HCT116 (cell line): Measurements from ENCODE around the gene RTTN. TPM values are rescaled to one million over a fixed set of nuclear protein-coding genes. Genes with fewer than 3 reads are reported as not detected.

Experiments
- ATAC-seq: fragments of 200-7000 bp; cut with Tn5 transposase; 2 replicates; pipeline ENCODE4 v1.9.1; 2020; ENCODE audit warnings: mild to moderate bottlenecking, moderate library complexity
- Bru-seq: library from RNA; stranded (reverse); fragments of 400-500 nt; gene quantifications from one replicate; lab custom pipeline; 2021; lab: Mats Ljungman, UMichigan
- BruChase-seq, 2 experiments: library from RNA; stranded (reverse); fragments of 400-500 nt; gene quantifications; one replicate each; lab custom pipeline; 2021; lab: Mats Ljungman, UMichigan
- BruUV-seq: library from RNA; stranded (reverse); fragments of 400-500 nt; replicated peaks from 2 replicates; lab custom pipeline; 2021; lab: Mats Ljungman, UMichigan
- CTCF ChIA-PET: fragments of 300-600 bp; sonication (Branson Sonifier 250); formaldehyde crosslinking; loops from one replicate; lab custom pipeline; 2021; ENCODE audit warnings: antibody characterized with exemption; lab: Charles Lee
- POLR2A ChIA-PET: fragments of 300-600, 350-600 bp; sonication (Branson Sonifier 250); formaldehyde crosslinking; loops from one replicate; lab custom pipeline; 2021; ENCODE audit warnings: antibody characterized with exemption; lab: Charles Lee
- RAD21 ChIA-PET, 2 experiments: fragments of 300-600 bp; sonication (Branson Sonifier 250); formaldehyde crosslinking; loops; one replicate each; lab custom pipeline; 2023; ENCODE audit warnings: low total read pairs in 2 of 2; ENCODE audit not compliant: uncharacterized antibody in 2 of 2, unreplicated experiment in 2 of 2, low non-redundant PET in 1 of 2; lab: Charles Lee
- DNase-seq: peaks from one replicate; pipeline ENCODE4 v3.0.0-alpha.2; 2010; ENCODE audit warnings: low read depth, low spot score
- H2AFZ ChIP-seq: fragments of 200-600 bp; shearing (Covaris generic), sonication (generic); 2 replicates; pipeline ENCODE4 v1.6.1; 2017; ENCODE audit warnings: low read depth, mixed run types, mixed read lengths, antibody characterized with exemption, low read length; ENCODE audit not compliant: poor library complexity, severe bottlenecking
- H3K27ac ChIP-seq: 2 replicates; pipeline ENCODE4 v1.5.1; 2012; ENCODE audit warnings: low read depth, low read length
- H3K27me3 ChIP-seq: fragments of 200-600 bp; sonication (generic); 2 replicates; pipeline ENCODE4 v1.6.1; 2016; ENCODE audit warnings: mixed run types, low read length, mixed read lengths; ENCODE audit not compliant: insufficient read depth
- H3K36me3 ChIP-seq, 2 experiments: fragments of 200-500 bp in 1 of 2; fragments of 200-600 bp in 1 of 2; sonication (Bioruptor generic) in 1 of 2; sonication (generic) in 1 of 2; 2 replicates each; pipeline versions ENCODE4 v1.5.1 to v1.6.1; 2014 to 2016; ENCODE audit warnings: low read length in 2 of 2, inconsistent platforms in 1 of 2, mixed read lengths in 1 of 2, mixed run types in 1 of 2; ENCODE audit not compliant: insufficient read depth in 2 of 2, control insufficient read depth in 1 of 2
- H3K4me1 ChIP-seq, 2 experiments: fragments of 200-600 bp in 1 of 2; sonication (generic) in 1 of 2; 2 replicates each; pipeline versions ENCODE4 v1.5.1 to v1.6.1; 2012 to 2017; ENCODE audit warnings: low read length in 2 of 2, inconsistent platforms in 1 of 2, mild to moderate bottlenecking in 1 of 2, mixed read lengths in 1 of 2, mixed run types in 1 of 2, moderate library complexity in 1 of 2; ENCODE audit not compliant: insufficient read depth in 2 of 2, control insufficient read depth in 1 of 2
- H3K4me2 ChIP-seq: fragments of 200-600 bp; sonication (generic); 2 replicates; pipeline ENCODE4 v1.6.1; 2017; ENCODE audit warnings: mixed run types, low read length, mixed read lengths
- H3K4me3 ChIP-seq, 2 experiments: fragments of 200-600 bp in 1 of 2; sonication (generic) in 1 of 2; replicated peaks in 1 of 2; 2 replicates each; pipeline ENCODE4 v1.5.1; 2011 to 2016; ENCODE audit warnings: low read length in 2 of 2, control low read depth in 1 of 2, low read depth in 1 of 2, mild to moderate bottlenecking in 1 of 2, mixed read lengths in 1 of 2, mixed run types in 1 of 2
- H3K79me2 ChIP-seq: fragments of 200-600 bp; sonication (generic); 2 replicates; pipeline ENCODE4 v1.6.1; 2017; ENCODE audit warnings: mild to moderate bottlenecking, mixed run types, low read length, moderate library complexity, mixed read lengths; ENCODE audit not compliant: insufficient read depth
- H3K9ac ChIP-seq: fragments of 200-600 bp; sonication (generic); 2 replicates; pipeline ENCODE4 v1.6.1; 2016; ENCODE audit warnings: low read length, mixed read lengths
- H3K9me2 ChIP-seq: fragments of 200-600 bp; sonication (generic), shearing (Covaris generic); 2 replicates; pipeline ENCODE4 v1.6.1; 2017; ENCODE audit warnings: mixed run types, mild to moderate bottlenecking, moderate library complexity; ENCODE audit not compliant: insufficient read depth
- H3K9me3 ChIP-seq, 2 experiments: fragments of 200-500 bp in 1 of 2; fragments of 200-600 bp in 1 of 2; sonication (Bioruptor generic) in 1 of 2; sonication (generic) in 1 of 2; 2 replicates each; pipeline ENCODE4 v1.6.1; 2014 to 2017; ENCODE audit warnings: low read length in 2 of 2, mixed read lengths in 2 of 2, inconsistent platforms in 1 of 2, low read depth in 1 of 2, mild to moderate bottlenecking in 1 of 2, mixed run types in 1 of 2, moderate library complexity in 1 of 2; ENCODE audit not compliant: control insufficient read depth in 1 of 2, insufficient read depth in 1 of 2
- H4K20me1 ChIP-seq: fragments of 200-600 bp; sonication (generic), shearing (Covaris generic); 2 replicates; pipeline ENCODE4 v1.6.1; 2017; ENCODE audit warnings: mixed run types, mild to moderate bottlenecking, moderate library complexity; ENCODE audit not compliant: insufficient read depth
- EGR1 ChIP-seq: IDR thresholded peaks from 2 replicates; pipeline ENCODE4 v1.6.1; 2012; ENCODE audit warnings: low read depth
- ELF1 ChIP-seq: IDR thresholded peaks from 2 replicates; pipeline ENCODE4 v1.6.1; 2012; ENCODE audit warnings: low read depth, borderline replicate concordance
- EZH2 ChIP-seq: fragments of 200-600 bp; sonication (generic); IDR thresholded peaks from 2 replicates; pipeline ENCODE4 v1.6.1; 2017; ENCODE audit warnings: antibody characterized with exemption, mixed run types
- EZH2phosphoT487 ChIP-seq: fragments of 200-600 bp; IDR thresholded peaks from 2 replicates; pipeline ENCODE4 v1.6.1; 2018; ENCODE audit warnings: antibody characterized with exemption, borderline replicate concordance
- RAD21 ChIP-seq: IDR thresholded peaks from 2 replicates; pipeline ENCODE4 v1.6.1; 2012; ENCODE audit warnings: low read depth, mild to moderate bottlenecking
- SIN3A ChIP-seq: IDR thresholded peaks from 2 replicates; pipeline ENCODE4 v1.6.1; 2012; ENCODE audit warnings: low read depth
- SP1 ChIP-seq: IDR thresholded peaks from 2 replicates; pipeline ENCODE4 v1.6.1; 2012; ENCODE audit warnings: low read depth
- ZFX ChIP-seq: fragments of 450-650 bp; IDR thresholded peaks from 2 replicates; pipeline ENCODE4 v1.6.1; 2017
- ZNF274 ChIP-seq: fragments of 200-500 bp; sonication (Bioruptor generic); IDR thresholded peaks from 2 replicates; pipeline ENCODE4 v1.6.1; 2014; ENCODE audit warnings: mild to moderate bottlenecking, low read depth, low read length, inconsistent platforms
- intact Hi-C: fragments of 100-400 bp; cut with micrococcal nuclease; formaldehyde crosslinking; loops from 2 replicates; pipeline ENCODE4 v1.10.0; 2022
- long read RNA-seq: library from polyadenylated mRNA; unstranded; transcript quantifications from one replicate; pipeline ENCODE4 v2.0.0, GENCODE V29; 2021; ENCODE audit not compliant: unreplicated experiment
- polyA plus RNA-seq: library from polyadenylated mRNA; unstranded; fragments of >200 nt; gene quantifications from 2 replicates; pipeline ENCODE4 v1.2.1, GENCODE V29; 2012; ENCODE audit warnings: missing spikeins
- total RNA-seq: library from RNA; stranded (reverse); gene quantifications from one replicate; pipeline ENCODE4 v1.2.1, GENCODE V29; 2021; ENCODE audit not compliant: unreplicated experiment
- TF ChIP-seq, protein P1 (sequence below): IDR thresholded peaks from 2 replicates; pipeline ENCODE4 v1.6.1; 2012; ENCODE audit warnings: low read depth
- TF ChIP-seq, protein P2 (sequence below): IDR thresholded peaks from 2 replicates; pipeline ENCODE4 v1.6.1; 2011; ENCODE audit warnings: mild to moderate bottlenecking, low read length, moderate library complexity; ENCODE audit not compliant: insufficient replicate concordance; ENCODE audit errors: extremely low read depth
- TF ChIP-seq, protein P3 (sequence below): IDR thresholded peaks from 2 replicates; pipeline ENCODE4 v1.6.1; 2012

Gene RTTN, protein sequence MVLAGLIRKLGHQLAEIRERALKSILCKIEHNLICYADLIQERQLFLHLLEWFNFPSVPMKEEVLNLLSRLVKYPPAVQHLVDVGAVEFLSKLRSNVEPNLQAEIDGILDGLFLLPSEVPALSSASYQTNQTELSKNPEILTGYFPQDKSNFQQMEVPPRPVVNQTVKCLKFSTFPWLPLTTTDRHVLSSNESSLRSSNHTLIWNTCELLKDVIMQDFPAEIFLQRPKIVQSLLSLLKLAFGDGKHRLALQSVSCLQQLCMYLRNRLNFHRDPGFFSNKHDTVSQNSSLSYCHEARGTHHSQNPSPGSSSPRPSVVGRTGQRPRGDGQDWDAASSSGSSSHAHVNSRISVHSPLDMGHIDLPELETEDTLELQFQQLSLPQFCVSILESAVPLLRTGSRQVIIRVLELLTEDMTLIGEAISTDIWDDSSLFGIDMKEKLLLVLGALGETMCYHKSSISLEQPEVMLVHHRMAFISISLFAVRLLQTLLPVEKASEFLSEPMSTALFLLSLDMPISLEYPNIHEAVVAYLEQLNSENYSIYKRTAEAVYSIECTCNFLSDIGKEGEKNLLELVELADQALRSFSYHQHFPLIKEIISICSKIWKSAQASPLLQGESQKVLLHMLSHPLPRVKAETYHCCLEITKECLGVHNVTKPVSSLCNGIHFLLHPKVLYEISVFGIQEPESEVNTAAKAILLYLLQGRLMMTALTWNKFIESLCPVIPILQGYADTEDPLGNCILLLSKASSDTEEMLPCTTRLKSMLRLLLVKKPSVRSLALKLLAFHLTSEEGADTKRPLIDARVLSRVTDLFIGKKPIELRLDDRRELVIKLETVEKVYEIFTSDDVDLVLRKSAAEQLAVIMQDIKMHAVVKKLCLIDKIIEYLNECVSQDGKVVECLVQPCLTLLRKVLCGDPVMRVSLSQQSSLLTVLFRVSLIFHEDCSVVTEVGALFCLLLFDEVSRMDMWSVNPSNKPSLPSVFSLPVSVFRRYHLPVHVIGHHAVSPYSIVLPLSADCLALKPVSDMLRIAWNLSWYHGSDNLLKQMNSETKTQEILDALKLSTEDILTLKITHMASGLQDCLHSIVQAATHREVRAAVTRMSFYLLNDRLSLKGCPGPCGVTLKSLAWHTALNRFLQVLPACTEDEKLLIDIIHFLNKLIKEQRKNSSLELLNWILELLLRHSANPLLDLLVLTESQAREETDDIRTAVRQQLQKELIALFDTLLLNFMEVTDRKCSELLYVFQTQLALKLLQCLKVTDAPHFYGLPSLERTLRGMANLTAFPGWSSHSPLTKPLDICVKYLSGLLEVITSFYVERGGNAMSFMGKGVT (N-terminal part only)
- total RNA-seq (41.2 TPM), Bru-seq, nascent RNA (percentile 83 among the genes with signal in this experiment), BruChase-seq, experiment 1, labeled RNA remaining after a 6-hour chase (percentile 70 among the genes with signal in this experiment), BruChase-seq, experiment 2, labeled RNA remaining after a 2-hour chase (percentile 80 among the genes with signal in this experiment)
- 10.7 and 14.0 TPM in 2 replicates for polyA plus RNA-seq
- long read RNA-seq, partial matches to known transcripts, result 6 of 10 reads
- long read RNA-seq, other reads (novel, unspliced or antisense), result 3 of 10 reads

DNA sequence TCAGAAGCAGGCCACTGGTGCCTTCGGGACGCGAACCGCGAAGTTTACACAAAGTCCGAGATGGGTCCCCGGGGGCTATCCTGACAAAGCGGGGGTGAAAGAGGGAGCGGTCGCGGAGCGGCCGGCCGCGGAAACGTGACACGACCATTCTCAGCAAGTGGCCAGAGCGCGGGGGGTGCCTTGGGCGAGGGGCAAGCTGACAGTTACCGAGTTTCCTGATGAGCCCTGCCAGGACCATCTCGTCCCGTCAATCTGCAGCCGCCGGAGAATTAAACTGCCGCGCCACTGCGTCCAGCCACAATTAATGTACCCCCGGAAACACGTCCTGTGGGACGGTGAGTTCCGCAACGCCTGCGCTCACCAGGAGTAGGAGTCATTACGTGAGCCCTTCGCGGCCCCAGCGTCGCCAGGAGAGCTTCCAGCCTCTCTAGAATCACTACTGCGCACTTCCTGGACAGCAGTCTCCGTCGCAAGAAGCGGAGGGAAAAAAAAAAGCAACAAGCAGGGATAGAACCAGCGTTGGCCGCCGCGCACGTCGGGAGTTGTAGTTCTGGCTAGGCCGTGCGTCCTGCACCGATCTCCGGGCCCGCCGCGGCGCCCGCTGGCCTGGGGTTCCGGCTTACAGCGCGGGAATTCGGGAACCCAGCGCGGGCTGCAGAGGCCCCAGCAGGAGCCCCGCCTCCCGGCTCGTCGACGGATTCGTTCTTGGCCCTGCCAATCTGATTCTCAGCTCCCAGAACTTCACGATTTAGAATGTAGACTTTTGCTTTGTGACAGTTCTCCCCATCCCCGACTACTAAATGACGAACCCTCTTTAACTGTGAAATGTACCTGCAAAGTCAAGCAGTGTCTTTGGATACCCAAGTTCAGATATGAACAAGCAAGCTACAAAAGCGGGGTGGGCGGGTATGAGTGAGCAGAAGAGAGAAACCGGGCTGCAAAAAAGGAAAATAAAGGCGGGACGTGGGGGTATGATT lies at the start of gene RTTN:
Gene RTTN (minus strand): TSS at position 267 of the 977 bp plus-strand sequence. CDS start 29 bp downstream, at position 238.
- peak within 1 kb of the TSS; percentile 98 for H2AFZ ChIP-seq
- H3K4me3 ChIP-seq, result peak within 1 kb of the TSS; percentile 91 to 97
- peaks cover 7 to 23% of the 10 kb centered on the region in 2 experiments; a peak in 3 of 4 replicates for H3K4me1 ChIP-seq
- H3K4me2 ChIP-seq, result peak within 1 kb of the TSS; percentile 89
- ChIA-PET CTCF (interaction anchor here (1.8 kb wide), 1 partner anchor 10 kb away, joined by 11 read pairs; no protein-coding TSS in a partner anchor), POLR2A (interaction anchor here (1.2 kb wide), 1 partner anchor 216 kb away, joined by 3 read pairs; no protein-coding TSS in a partner anchor), RAD21 (no interaction called here)
- intact Hi-C loops, result no loop called here
- no peaks in the 10 kb centered on the region for H4K20me1 ChIP-seq
- peak within 1 kb of the TSS; percentile 82 for H3K9ac ChIP-seq
- peak; percentile 92 for DNase-seq
- H3K9me2 ChIP-seq, result no peaks in the 10 kb centered on the region
- BruUV-seq, result TSS peak; percentile 79
- peaks cover 43% of the 10 kb centered on the region for H3K79me2 ChIP-seq
- H3K27me3 ChIP-seq, result no peaks in the 10 kb centered on the region
- H3K9me3 ChIP-seq, result no peaks in the 10 kb centered on the region
- H3K27ac ChIP-seq, result peak within 1 kb of the TSS; percentile 77
- peak; percentile 97 for ATAC-seq
- peaks cover 0 to 3% of the 10 kb centered on the region in 2 experiments; a peak in 3 of 4 replicates for H3K36me3 ChIP-seq
- TF ChIP-seq EGR1 (peak; percentile 63), SIN3A (peak; percentile 90), SP1 (peak; percentile 75), ZNF274 (no peak), EZH2phosphoT487 (no peak), ZFX (peak; percentile 54; the same call in 1 of the 2 replicates), RAD21 (peak; percentile 43; the same call in 1 of the 2 replicates), ELF1 (peak; percentile 70), EZH2 (no peak)
- TF ChIP-seq, protein P1, sequence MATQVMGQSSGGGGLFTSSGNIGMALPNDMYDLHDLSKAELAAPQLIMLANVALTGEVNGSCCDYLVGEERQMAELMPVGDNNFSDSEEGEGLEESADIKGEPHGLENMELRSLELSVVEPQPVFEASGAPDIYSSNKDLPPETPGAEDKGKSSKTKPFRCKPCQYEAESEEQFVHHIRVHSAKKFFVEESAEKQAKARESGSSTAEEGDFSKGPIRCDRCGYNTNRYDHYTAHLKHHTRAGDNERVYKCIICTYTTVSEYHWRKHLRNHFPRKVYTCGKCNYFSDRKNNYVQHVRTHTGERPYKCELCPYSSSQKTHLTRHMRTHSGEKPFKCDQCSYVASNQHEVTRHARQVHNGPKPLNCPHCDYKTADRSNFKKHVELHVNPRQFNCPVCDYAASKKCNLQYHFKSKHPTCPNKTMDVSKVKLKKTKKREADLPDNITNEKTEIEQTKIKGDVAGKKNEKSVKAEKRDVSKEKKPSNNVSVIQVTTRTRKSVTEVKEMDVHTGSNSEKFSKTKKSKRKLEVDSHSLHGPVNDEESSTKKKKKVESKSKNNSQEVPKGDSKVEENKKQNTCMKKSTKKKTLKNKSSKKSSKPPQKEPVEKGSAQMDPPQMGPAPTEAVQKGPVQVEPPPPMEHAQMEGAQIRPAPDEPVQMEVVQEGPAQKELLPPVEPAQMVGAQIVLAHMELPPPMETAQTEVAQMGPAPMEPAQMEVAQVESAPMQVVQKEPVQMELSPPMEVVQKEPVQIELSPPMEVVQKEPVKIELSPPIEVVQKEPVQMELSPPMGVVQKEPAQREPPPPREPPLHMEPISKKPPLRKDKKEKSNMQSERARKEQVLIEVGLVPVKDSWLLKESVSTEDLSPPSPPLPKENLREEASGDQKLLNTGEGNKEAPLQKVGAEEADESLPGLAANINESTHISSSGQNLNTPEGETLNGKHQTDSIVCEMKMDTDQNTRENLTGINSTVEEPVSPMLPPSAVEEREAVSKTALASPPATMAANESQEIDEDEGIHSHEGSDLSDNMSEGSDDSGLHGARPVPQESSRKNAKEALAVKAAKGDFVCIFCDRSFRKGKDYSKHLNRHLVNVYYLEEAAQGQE, result no peak
- TF ChIP-seq, protein P2, sequence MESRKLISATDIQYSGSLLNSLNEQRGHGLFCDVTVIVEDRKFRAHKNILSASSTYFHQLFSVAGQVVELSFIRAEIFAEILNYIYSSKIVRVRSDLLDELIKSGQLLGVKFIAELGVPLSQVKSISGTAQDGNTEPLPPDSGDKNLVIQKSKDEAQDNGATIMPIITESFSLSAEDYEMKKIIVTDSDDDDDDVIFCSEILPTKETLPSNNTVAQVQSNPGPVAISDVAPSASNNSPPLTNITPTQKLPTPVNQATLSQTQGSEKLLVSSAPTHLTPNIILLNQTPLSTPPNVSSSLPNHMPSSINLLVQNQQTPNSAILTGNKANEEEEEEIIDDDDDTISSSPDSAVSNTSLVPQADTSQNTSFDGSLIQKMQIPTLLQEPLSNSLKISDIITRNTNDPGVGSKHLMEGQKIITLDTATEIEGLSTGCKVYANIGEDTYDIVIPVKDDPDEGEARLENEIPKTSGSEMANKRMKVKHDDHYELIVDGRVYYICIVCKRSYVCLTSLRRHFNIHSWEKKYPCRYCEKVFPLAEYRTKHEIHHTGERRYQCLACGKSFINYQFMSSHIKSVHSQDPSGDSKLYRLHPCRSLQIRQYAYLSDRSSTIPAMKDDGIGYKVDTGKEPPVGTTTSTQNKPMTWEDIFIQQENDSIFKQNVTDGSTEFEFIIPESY, result peak; percentile 41
- TF ChIP-seq, protein P3, sequence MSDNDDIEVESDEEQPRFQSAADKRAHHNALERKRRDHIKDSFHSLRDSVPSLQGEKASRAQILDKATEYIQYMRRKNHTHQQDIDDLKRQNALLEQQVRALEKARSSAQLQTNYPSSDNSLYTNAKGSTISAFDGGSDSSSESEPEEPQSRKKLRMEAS, result peak; percentile 76
